Astrocyte of the spinal cord (primary cell): ENCODE data around the gene SORL1-AS1.
"Not testable (repeated sequence)": the region's sequence is repeated elsewhere in the genome, so short reads cannot be mapped to it uniquely, and the experiment has no call there.

Experiments
- DNase-seq: peaks from one replicate; pipeline ENCODE4 v3.0.0; 2011; ENCODE audit warnings: low read depth, low spot score
- H3K4me3 ChIP-seq: 2 replicates; pipeline ENCODE4 v1.5.1; 2011; ENCODE audit warnings: low read depth, mild to moderate bottlenecking, low read length, moderate library complexity
- CTCF ChIP-seq: IDR thresholded peaks from 2 replicates; pipeline ENCODE4 v1.5.1; 2012; ENCODE audit warnings: low read depth, mild to moderate bottlenecking, low read length, inconsistent platforms
- in situ Hi-C: cut with HindIII; loops from 2 replicates; pipeline ENCODE4 v1.10.0; 2017; ENCODE audit warnings: low sequenced_read_pairs

The SORL1-AS1 gene

GRCh38 chr11:121482231-121483129, 29.7 kb upstream of the SORL1-AS1 start:
- no peak overlapping the region for H3K4me3 ChIP-seq
- TF ChIP-seq CTCF, result no peak
- no peak for DNase-seq
- in situ Hi-C loops, result no loop called here

DNA sequence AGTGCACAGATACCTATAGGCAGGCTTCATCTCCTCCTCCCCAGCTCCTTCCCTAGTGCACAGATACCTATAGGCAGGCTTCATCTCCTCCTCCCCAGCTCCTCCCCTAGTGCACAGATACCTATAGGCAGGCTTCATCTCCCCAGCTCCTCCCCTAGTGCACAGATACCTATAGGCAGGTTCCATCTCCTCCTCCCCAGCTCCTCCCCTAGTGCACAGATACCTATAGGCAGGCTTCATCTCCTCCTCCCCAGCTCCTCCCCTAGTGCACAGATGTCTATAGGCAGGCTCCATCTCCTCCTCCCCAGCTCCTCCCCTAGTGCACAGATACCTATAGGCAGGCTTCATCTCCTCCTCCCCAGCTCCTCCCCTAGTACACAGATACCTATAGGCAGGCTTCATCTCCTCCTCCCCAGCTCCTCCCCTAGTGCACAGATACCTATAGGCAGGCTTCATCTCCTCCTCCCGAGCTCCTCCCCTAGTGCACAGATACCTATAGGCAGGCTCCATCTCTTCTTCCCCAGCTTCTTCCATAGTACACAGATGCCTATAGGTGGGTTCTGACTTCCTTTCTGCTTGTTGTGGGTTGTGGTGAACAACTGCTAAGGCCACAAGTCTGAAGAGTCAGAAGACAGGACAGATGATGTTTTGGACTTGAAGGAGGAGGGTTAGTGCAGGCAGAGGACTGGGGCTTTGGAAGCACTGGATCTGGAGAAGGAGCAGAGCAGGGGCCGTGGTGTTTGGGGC, 28.9 kb upstream of the SORL1-AS1 start:
- H3K4me3 ChIP-seq, in situ Hi-C loops, DNase-seq: not testable (repeated sequence)

DNA sequence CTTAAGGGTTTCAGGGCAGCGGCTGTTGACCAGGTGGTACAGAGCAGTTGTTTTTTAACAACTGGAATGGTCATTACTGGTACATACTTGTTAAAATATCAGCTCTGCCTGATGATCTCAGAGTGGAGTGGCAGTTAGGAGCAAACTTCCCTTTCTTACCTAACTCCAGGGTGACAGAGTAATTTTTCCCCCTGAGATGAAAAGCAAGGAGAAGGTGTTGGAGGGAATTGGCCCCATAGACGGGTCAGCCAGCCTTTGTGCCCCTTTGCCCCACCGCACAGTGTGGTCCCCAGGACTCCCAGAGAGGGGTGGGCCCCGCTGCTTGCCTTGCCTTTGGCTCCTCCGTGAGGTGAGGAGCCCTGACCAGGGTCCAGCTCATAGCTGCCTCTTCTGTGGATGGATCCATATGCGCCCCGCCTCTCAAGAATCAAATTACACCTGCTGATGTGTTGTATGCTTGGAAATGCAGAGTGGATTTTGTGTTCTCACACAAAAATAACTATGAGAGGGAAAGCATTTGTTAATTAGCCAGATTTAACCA, 27.0 kb upstream of the SORL1-AS1 start:
- TF ChIP-seq CTCF, result no peak
- H3K4me3 ChIP-seq, result no peak overlapping the region
- DNase-seq, result no peak
- in situ Hi-C loops, result no loop called here

DNA sequence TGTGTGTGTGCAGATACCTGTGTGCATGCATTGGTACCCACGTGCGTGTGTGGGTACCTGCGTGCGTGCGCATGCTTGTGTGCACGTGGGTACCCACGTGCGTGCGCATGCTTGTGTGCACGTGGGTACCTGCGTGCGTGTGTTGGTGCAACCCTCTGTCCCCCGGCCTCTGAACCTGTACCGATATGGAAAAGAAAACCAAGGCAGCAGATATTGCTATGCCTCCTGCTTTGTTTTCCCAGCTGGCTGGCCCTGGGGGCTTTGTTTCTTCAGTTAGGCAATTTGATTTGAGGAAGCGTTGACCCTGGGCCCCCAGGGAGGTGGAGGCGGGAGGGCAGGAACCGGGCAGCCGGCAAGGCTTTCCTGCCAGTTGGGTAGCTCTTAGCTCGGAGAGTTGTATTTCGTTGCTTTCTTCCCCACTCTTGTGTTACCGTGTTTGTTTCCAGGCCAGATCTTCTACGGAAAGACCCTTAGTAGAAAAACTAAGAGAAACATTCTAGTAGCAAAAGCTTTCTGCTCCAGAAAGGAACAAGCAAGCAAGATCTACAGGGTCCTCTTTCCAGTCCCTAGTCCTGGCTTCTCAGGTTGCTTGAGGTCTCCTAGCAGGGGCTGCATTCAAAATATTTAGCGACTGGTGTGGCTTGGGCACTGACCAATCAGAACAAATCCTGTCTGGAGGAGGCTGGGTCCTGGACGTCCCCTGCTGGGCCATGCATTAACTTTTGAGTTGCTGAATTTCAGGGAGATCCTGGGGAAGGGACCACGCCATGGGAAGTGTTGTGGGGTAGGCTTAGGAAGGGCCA, 26.3 kb upstream of the SORL1-AS1 start:
- in situ Hi-C loops, result no loop called here
- TF ChIP-seq CTCF, result no peak
- no peak for DNase-seq
- no peak overlapping the region for H3K4me3 ChIP-seq

DNA sequence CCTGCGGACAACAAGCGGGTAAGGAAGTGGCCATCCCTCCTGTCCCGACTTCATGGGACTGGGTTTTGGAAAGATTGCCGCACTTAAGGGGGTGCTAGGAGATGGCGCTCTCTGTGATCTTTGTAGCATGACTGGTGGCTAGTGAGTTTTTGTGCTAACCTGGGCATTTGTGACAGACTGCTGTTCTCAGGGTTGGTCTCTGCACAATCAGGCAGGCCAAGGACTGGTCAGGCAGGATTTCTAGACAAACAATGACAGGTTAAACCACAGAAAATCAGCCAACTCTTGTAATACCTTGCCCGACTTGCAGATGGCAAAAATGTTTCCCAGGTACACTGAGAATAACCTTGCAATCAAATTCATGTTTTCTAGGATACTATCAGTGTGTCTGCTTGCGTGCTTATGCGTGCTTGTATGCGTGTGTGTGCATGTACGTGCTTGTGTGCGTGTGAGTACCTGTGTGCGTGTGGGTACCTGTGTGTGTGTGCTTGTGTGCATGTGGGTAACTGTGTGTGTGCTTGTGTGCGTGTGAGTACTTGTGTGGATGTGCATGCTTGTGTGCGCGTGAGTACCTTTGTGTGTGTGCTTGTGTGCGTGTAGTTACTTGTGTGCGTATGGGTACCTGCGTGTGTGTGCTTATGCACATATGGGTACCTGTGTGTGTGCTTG, 25.6 kb upstream of the SORL1-AS1 start:
- DNase-seq, result no peak
- H3K4me3 ChIP-seq, result no peak overlapping the region
- no peak for TF ChIP-seq CTCF
- in situ Hi-C loops, result no loop called here

DNA sequence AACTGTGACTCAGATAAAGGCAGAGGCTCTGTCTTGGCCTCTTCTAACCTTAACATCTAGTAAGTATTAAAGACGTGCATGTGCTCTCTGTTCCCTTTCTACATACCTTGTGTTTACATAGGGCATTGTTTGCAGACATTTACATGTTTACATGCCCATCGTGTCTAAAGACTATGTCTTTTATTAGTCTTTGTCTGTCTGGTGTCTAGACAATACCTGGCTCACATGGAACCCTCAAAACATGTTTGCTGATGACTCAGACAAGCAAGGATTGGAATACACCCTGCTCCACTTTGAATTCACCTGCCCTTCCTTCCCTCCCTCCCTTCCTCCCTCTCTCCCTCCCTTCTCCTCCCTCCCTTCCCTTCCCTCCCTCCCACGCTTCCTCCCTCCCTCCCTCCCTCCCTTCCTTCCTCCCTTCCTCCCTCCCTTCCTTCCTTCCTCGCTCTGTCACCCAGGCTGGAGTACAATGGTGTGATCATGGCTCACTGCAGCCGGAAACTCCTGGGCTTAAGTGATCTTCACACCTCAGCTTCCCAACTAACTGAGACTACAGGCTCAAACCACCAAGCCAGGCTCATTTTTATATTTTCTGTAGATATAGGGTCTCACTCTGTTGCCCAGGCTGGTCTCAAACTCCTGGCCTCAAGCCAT, 23.7 kb upstream of the SORL1-AS1 start:
- no peak overlapping the region for H3K4me3 ChIP-seq
- DNase-seq, result no peak
- no peak for TF ChIP-seq CTCF
- in situ Hi-C loops, result no loop called here
